Inferior parietal cortex (tissue), 1 donor: ENCODE results near the gene HOXC9.

ENCODE experiments used
- DNase-seq: peaks from one replicate; pipeline ENCODE4 v3.0.0-alpha.2; 2016; ENCODE audit errors: extremely low spot score

HOXC9 gene

GRCh38 chr12:54000116-54001114 lies at the start of gene HOXC9:
Gene HOXC9, plus strand, starts transcription at chr12:54000161. Its CDS starts 28 bp downstream, at chr12:54000189.
- no peak for DNase-seq

- DNase-seq: no peak
Measured at GRCh38 chr12:53950437-53950773, 49.6 kb upstream of the HOXC9 start.

GRCh38 chr12:53950789-53951576 lies 49.0 kb upstream of the HOXC9 start:
- no peak for DNase-seq

- no peak for DNase-seq
Measured at GRCh38 chr12:53951577-53952334, 48.2 kb upstream of the HOXC9 start.

DNA sequence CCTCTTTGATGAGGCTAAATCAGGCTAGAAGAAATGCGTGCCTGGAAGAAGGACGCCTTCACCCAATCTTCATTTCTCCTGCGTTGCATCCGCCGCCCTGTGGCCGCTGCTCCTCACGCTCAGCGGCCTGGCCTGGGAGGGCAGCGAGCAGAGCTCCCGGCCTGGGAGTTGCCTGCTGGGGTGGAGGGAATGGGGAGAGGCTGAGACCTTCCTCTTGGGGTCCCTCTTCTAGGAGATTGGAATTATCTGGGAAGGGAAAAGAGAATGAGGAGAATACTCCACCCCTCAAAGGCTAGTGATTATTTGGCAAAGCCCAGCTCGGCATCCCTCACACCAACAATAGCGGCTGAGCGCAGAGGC lies 47.6 kb upstream of the HOXC9 start:
- no peak for DNase-seq

DNA sequence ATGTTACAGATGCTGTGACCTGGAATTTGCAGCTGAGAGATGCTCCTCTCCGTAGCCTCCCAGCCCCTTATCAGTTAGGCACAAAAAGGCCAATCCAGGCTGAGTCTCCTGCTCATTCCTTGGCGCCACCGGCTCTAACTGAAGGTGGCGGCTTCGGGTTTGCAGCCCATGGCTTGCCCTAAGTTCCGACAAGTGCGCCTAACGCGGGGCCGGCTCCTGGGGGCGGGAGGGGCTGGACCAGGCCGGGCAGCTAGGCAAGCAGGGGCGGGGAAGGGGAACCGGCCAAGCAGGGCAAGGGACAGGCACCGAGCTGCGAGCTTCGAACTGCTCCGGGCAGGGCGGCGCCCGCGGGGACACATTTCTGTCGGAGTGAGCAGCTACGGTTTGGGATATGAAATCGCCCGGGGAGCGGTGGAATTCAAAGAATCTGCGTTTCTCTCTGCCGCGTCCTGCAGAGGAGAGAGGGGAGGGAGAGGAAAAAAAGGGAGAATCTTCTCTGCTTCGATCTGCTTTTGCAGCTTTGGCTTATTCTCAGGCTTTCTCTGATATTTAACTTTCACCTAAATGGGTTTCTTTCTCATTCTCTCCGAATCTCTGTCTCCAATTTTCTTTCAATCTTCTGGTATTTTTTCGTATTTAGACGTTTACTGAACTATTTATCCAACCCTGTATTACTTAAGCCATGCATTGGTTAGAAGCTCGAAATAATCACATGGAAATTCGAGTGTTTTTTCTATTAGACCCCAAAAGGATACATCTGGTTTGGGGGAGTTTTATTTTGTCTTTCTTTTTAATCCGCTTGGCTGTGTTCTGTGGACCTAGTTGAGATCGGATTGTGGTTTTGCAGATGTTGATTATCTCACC lies 46.9 kb upstream of the HOXC9 start:
- no peak for DNase-seq

GRCh38 chr12:53953831-53954693 lies 45.9 kb upstream of the HOXC9 start:
- no peak for DNase-seq

DNA sequence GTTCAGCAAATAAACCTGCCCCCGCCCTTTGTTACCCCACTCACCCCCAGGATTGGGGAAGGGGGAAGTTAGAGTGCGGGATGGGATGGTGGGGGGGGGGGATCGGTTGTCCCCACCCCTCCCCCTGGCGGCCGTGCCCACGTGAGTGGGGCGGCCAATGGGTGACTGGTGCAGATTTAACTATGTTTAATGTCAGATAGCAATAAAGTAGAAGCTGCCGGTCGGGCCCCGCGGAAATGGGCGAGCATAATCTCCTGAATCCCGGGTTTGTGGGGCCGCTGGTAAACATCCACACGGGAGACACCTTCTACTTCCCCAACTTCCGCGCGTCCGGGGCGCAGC lies 45.3 kb upstream of the HOXC9 start, which contains the start of gene HOXC12:
Gene HOXC12, plus strand, starts transcription at position 210 of the 342 bp plus-strand sequence. Its CDS starts 27 bp downstream, at position 237.
- no peak for DNase-seq

DNA sequence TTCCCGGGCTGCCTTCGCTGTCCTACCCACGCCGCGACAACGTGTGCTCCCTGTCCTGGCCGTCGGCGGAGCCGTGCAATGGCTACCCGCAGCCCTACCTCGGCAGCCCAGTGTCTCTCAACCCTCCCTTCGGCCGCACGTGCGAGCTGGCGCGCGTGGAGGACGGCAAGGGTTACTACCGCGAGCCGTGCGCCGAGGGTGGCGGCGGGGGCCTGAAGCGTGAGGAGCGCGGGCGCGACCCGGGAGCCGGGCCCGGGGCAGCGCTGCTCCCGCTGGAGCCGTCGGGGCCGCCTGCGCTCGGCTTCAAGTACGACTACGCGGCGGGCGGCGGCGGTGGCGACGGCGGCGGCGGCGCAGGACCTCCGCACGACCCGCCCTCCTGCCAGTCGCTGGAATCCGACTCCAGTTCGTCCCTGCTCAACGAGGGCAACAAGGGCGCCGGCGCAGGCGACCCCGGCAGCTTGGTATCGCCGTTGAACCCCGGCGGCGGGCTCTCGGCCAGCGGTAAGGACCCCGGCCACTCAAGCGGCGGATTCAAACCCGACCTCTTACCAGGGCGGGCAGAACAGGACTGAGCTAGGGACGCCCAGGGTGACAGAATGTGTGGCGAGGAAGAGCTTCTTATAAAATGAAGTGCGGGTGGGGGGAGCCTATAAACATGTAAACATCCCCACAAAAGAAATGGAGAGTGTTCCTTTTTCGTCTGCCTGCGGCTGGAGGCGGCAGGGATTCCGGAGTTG lies 44.8 kb upstream of the HOXC9 start:
- no peak for DNase-seq

GRCh38 chr12:53955776-53956250 lies 44.1 kb upstream of the HOXC9 start:
- DNase-seq: no peak

DNA sequence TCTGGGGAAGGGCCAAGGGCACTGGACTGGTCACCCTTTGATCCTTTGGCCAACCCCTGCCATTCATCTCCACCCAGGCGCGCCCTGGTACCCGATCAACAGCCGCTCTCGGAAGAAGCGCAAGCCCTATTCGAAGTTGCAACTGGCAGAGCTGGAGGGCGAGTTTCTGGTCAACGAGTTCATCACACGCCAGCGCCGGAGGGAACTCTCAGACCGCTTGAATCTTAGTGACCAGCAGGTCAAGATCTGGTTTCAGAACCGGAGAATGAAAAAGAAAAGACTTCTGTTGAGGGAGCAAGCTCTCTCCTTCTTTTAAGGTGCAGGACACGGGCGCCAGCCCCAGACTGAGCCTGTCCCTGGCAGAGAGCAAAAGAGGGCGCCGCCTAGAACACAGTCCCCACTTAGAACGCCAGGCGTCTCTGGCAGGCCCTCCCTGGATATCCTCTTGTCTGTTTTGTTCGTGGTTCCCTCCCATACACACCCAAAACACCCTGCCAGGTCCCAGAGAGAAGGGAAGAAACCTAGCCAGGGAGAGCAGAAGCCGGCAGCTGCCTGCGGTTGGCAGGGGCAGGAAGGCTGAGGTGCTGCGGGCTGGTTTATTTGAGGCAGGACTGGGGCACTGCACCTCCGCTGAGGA lies 43.6 kb upstream of the HOXC9 start:
- DNase-seq: no peak

- DNase-seq: no peak
Measured at GRCh38 chr12:53956914-53957536, 42.9 kb upstream of the HOXC9 start.

GRCh38 chr12:53958128-53958527 lies 41.8 kb upstream of the HOXC9 start:
- no peak for DNase-seq

DNA sequence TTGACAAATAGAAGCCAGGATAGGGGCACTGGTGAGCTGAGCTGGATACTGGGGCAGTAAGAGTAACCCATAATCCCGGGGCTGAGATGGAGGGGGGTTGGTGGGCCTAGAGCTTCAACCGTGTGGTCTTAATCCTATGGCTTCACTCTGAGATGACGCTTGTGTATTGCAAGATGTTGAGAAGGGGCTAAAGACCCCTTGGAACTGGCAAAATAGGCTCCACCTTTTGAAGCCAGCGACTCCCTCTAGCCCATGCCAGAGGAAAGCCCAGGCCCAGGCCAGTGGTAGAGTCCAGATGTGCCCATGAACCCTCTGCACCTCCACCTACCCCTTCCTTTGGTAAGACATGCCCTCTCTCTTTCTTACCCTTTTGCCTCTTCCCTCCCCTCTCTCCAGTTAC lies 40.6 kb upstream of the HOXC9 start:
- DNase-seq: no peak

GRCh38 chr12:53960187-53961024 lies 39.6 kb upstream of the HOXC9 start:
- no peak for DNase-seq

- DNase-seq: no peak
Measured at GRCh38 chr12:53961025-53961761, 38.8 kb upstream of the HOXC9 start.

DNA sequence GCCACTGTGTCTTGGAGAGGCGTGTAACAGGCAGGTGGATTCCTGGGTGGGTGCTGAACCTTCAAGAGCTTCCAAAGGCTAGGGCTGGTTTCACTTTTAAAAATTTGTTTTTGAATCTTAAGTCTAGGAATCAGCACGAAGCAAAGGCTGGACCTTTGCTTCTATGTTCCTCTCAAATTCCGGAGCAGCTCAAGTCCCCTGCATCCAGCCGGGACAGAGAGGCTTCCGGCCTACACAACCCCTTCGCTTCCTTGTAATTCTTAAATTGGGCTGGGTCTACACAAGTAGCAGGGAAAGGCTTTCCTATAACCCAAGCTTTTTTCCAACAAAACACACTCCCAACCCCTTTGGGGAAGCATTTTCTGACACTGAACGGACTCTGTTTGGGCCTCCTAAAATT lies 37.0 kb upstream of the HOXC9 start:
- no peak for DNase-seq
